Measurements from ENCODE around the gene EYA2. TPM values are rescaled to one million over a fixed set of nuclear protein-coding genes. Genes with fewer than 3 reads are reported as not detected.
A peak's percentile ranks its signal among the peaks of the same experiment; 100 is the strongest.

Gene EYA2
- total RNA-seq, 1 donor = 17.7 TPM

- no peak overlapping the region for H3K27ac ChIP-seq (ENCODE audit: low read depth, low read length)
- H3K36me3 ChIP-seq (ENCODE audit: insufficient read depth, low read length) = no peaks in the 10 kb centered on the region
- no peaks in the 10 kb centered on the region for H4K20me1 ChIP-seq (ENCODE audit: insufficient read depth, low read length)
- no peaks in the 10 kb centered on the region for H3K27me3 ChIP-seq (ENCODE audit: insufficient read depth, low read length)
- no peaks in the 10 kb centered on the region for H3K9me3 ChIP-seq (ENCODE audit: low read depth, low read length)
- no peaks in the 10 kb centered on the region for H3K79me2 ChIP-seq (ENCODE audit: insufficient read depth, low read length)
- peaks cover 20% of the 10 kb centered on the region for H3K4me1 ChIP-seq (ENCODE audit: insufficient read depth, low read length)
- no peak overlapping the region for H3K4me2 ChIP-seq (ENCODE audit: insufficient read depth, low read length)
- DNase-seq (ENCODE audit: insufficient read length, low spot score, missing footprints) = no peak
- H2AFZ ChIP-seq (ENCODE audit: low read length) = peak overlapping the region; percentile 54
- TF ChIP-seq CTCF (IDR thresholded peaks at IDR 0.05; ENCODE audit: extremely low read depth, low read depth, low read length) = no peak
- no peak overlapping the region for H3K4me3 ChIP-seq (ENCODE audit: insufficient read depth, low read length)
Observed at GRCh38 chr20:47136782-47137181, 242.1 kb downstream of the EYA2 start.

- no peaks in the 10 kb centered on the region for H3K36me3 ChIP-seq (ENCODE audit: insufficient read depth, low read length)
- H3K27me3 ChIP-seq (ENCODE audit: insufficient read depth, low read length) = no peaks in the 10 kb centered on the region
- no peaks in the 10 kb centered on the region for H3K79me2 ChIP-seq (ENCODE audit: insufficient read depth, low read length)
- H3K27ac ChIP-seq (ENCODE audit: low read depth, low read length) = no peak overlapping the region
- no peak overlapping the region for H2AFZ ChIP-seq (ENCODE audit: low read length)
- TF ChIP-seq CTCF (IDR thresholded peaks at IDR 0.05; ENCODE audit: extremely low read depth, low read depth, low read length) = no peak
- H3K4me3 ChIP-seq (ENCODE audit: insufficient read depth, low read length) = no peak overlapping the region
- H3K4me2 ChIP-seq (ENCODE audit: insufficient read depth, low read length) = no peak overlapping the region
- no peak for DNase-seq (ENCODE audit: insufficient read length, low spot score, missing footprints)
- no peaks in the 10 kb centered on the region for H3K9me3 ChIP-seq (ENCODE audit: low read depth, low read length)
- H4K20me1 ChIP-seq (ENCODE audit: insufficient read depth, low read length) = no peaks in the 10 kb centered on the region
- peaks cover 20% of the 10 kb centered on the region for H3K4me1 ChIP-seq (ENCODE audit: insufficient read depth, low read length)
Observed at GRCh38 chr20:47137231-47137870, 242.7 kb downstream of the EYA2 start.

- no peaks in the 10 kb centered on the region for H3K79me2 ChIP-seq (ENCODE audit: insufficient read depth, low read length)
- no peak overlapping the region for H3K4me2 ChIP-seq (ENCODE audit: insufficient read depth, low read length)
- no peak for DNase-seq (ENCODE audit: insufficient read length, low spot score, missing footprints)
- H3K4me3 ChIP-seq (ENCODE audit: insufficient read depth, low read length) = no peak overlapping the region
- no peaks in the 10 kb centered on the region for H3K9me3 ChIP-seq (ENCODE audit: low read depth, low read length)
- no peaks in the 10 kb centered on the region for H3K36me3 ChIP-seq (ENCODE audit: insufficient read depth, low read length)
- no peak for TF ChIP-seq CTCF (IDR thresholded peaks at IDR 0.05; ENCODE audit: extremely low read depth, low read depth, low read length)
- no peaks in the 10 kb centered on the region for H3K27me3 ChIP-seq (ENCODE audit: insufficient read depth, low read length)
- no peak overlapping the region for H2AFZ ChIP-seq (ENCODE audit: low read length)
- H4K20me1 ChIP-seq (ENCODE audit: insufficient read depth, low read length) = no peaks in the 10 kb centered on the region
- H3K27ac ChIP-seq (ENCODE audit: low read depth, low read length) = no peak overlapping the region
- peaks cover 8% of the 10 kb centered on the region for H3K4me1 ChIP-seq (ENCODE audit: insufficient read depth, low read length)
Observed at GRCh38 chr20:47139934-47140535, 245.4 kb downstream of the EYA2 start.

- DNase-seq (ENCODE audit: insufficient read length, low spot score, missing footprints) = no peak
- H3K36me3 ChIP-seq (ENCODE audit: insufficient read depth, low read length) = no peaks in the 10 kb centered on the region
- H3K4me2 ChIP-seq (ENCODE audit: insufficient read depth, low read length) = no peak overlapping the region
- H3K79me2 ChIP-seq (ENCODE audit: insufficient read depth, low read length) = no peaks in the 10 kb centered on the region
- no peaks in the 10 kb centered on the region for H4K20me1 ChIP-seq (ENCODE audit: insufficient read depth, low read length)
- H3K9me3 ChIP-seq (ENCODE audit: low read depth, low read length) = no peaks in the 10 kb centered on the region
- H2AFZ ChIP-seq (ENCODE audit: low read length) = no peak overlapping the region
- H3K4me1 ChIP-seq (ENCODE audit: insufficient read depth, low read length) = peaks cover 9% of the 10 kb centered on the region
- no peak overlapping the region for H3K4me3 ChIP-seq (ENCODE audit: insufficient read depth, low read length)
- no peak overlapping the region for H3K27ac ChIP-seq (ENCODE audit: low read depth, low read length)
- H3K27me3 ChIP-seq (ENCODE audit: insufficient read depth, low read length) = no peaks in the 10 kb centered on the region
- TF ChIP-seq CTCF (IDR thresholded peaks at IDR 0.05; ENCODE audit: extremely low read depth, low read depth, low read length) = no peak
Observed at GRCh38 chr20:47141350-47141921, 246.8 kb downstream of the EYA2 start.
